Endothelial cell of umbilical vein (primary cell): Measurements from ENCODE around the gene MSANTD7. TPM values are rescaled to one million over a fixed set of nuclear protein-coding genes. Genes with fewer than 3 reads are reported as not detected.

ENCODE experiments used
- BruUV-seq: library from RNA; stranded (reverse); fragments of 400-500 nt; replicated peaks from 2 replicates; lab custom pipeline; 2021; lab: Mats Ljungman, UMichigan
- CTCF ChIA-PET: fragments of 300-600, 350-600 bp; sonication (Branson Sonifier 250); formaldehyde crosslinking; loops from one replicate; lab custom pipeline; 2021; ENCODE audit warnings: antibody characterized with exemption, inconsistent platforms; lab: Charles Lee
- POLR2A ChIA-PET: fragments of 300-600, 350-600 bp; sonication (Branson Sonifier 250); formaldehyde crosslinking; loops from one replicate; lab custom pipeline; 2021; ENCODE audit warnings: antibody characterized with exemption, inconsistent platforms; lab: Charles Lee
- DNase-seq: peaks from one replicate; pipeline ENCODE4 v3.0.0-alpha.2; 2011; ENCODE audit warnings: low read depth, low spot score
- FAIRE-seq: peaks from 2 replicates; lab custom pipeline; 2011; peaks lifted over from hg19 to GRCh38; lab: Jason Lieb, UNC
- H2AFZ ChIP-seq: 2 replicates; pipeline ENCODE4 v1.6.0; 2012; ENCODE audit warnings: low read depth, low read length, control low read depth, inconsistent platforms
- H3K27ac ChIP-seq: 2 replicates; pipeline ENCODE4 v1.5.1; 2011; ENCODE audit warnings: low read depth, mild to moderate bottlenecking, control low read depth, low read length, moderate library complexity; ENCODE audit not compliant: insufficient read depth
- H3K27me3 ChIP-seq, 2 experiments: 2 replicates each; pipeline versions ENCODE4 v1.6.0 to v1.6.1; 2011; ENCODE audit warnings: low read length in 2 of 2, mixed read lengths in 1 of 2; ENCODE audit not compliant: control insufficient read depth in 2 of 2, insufficient read depth in 2 of 2
- H3K36me3 ChIP-seq, 2 experiments: 2 replicates in 1 of 2; 3 replicates in 1 of 2; pipeline ENCODE4 v1.5.1; 2011; ENCODE audit warnings: low read length in 2 of 2, mild to moderate bottlenecking in 1 of 2, moderate library complexity in 1 of 2; ENCODE audit not compliant: control insufficient read depth in 2 of 2, insufficient read depth in 2 of 2; ENCODE audit errors: extremely low read depth in 1 of 2
- H3K4me1 ChIP-seq: 3 replicates; pipeline ENCODE4 v1.5.1; 2011; ENCODE audit warnings: mild to moderate bottlenecking, low read length; ENCODE audit not compliant: control insufficient read depth, insufficient read depth; ENCODE audit errors: extremely low read depth
- H3K4me2 ChIP-seq: 2 replicates; pipeline ENCODE4 v1.6.1; 2011; ENCODE audit warnings: low read length, control low read depth, mixed read lengths; ENCODE audit not compliant: insufficient read depth
- H3K4me3 ChIP-seq, 3 experiments: fragments of 200-600 bp in 1 of 3; sonication (generic), shearing (Covaris generic) in 1 of 3; replicated peaks in 1 of 3; 2 replicates each; pipeline ENCODE4 v1.5.1; 2011 to 2016; ENCODE audit warnings: control low read depth in 3 of 3, low read length in 3 of 3, mild to moderate bottlenecking in 2 of 3, inconsistent platforms in 1 of 3, low read depth in 1 of 3, moderate library complexity in 1 of 3; ENCODE audit not compliant: insufficient read depth in 1 of 3
- H3K79me2 ChIP-seq: 2 replicates; pipeline ENCODE4 v1.6.0; 2012; ENCODE audit warnings: low read length, inconsistent platforms; ENCODE audit not compliant: control insufficient read depth, insufficient read depth
- H3K9ac ChIP-seq: replicated peaks from 2 replicates; pipeline ENCODE3; 2011; ENCODE audit warnings: low read length, control low read depth; ENCODE audit not compliant: insufficient read depth; ENCODE audit errors: extremely low read depth
- H3K9me1 ChIP-seq: replicated peaks from 3 replicates; pipeline ENCODE4 v1.6.0; 2011; ENCODE audit warnings: mild to moderate bottlenecking, low read length; ENCODE audit not compliant: control insufficient read depth, insufficient read depth; ENCODE audit errors: extremely low read depth
- H3K9me3 ChIP-seq: replicated peaks from 2 replicates; pipeline ENCODE4 v1.5.1; 2012; ENCODE audit warnings: low read length, inconsistent platforms; ENCODE audit not compliant: control insufficient read depth, insufficient read depth
- H4K20me1 ChIP-seq: replicated peaks from 2 replicates; pipeline ENCODE3; 2011; ENCODE audit warnings: mild to moderate bottlenecking, low read length; ENCODE audit not compliant: control insufficient read depth, insufficient read depth; ENCODE audit errors: extremely low read depth
- EZH2 ChIP-seq: IDR thresholded peaks from 2 replicates; pipeline ENCODE4 v1.6.1; 2012; ENCODE audit warnings: borderline replicate concordance, low read depth, mild to moderate bottlenecking, moderate library complexity, low read length, inconsistent platforms; ENCODE audit not compliant: severe bottlenecking
- FOS ChIP-seq: IDR thresholded peaks from 2 replicates; pipeline ENCODE4 v1.6.1; 2011; ENCODE audit warnings: mild to moderate bottlenecking, low read length, moderate library complexity, borderline replicate concordance; ENCODE audit not compliant: insufficient read depth
- GATA2 ChIP-seq: IDR thresholded peaks from 2 replicates; pipeline ENCODE4 v1.7.0; 2011; ENCODE audit warnings: low read depth, mild to moderate bottlenecking, moderate library complexity, mixed read lengths, low read length; ENCODE audit not compliant: insufficient read length, insufficient read depth
- JUN ChIP-seq: IDR thresholded peaks from 2 replicates; pipeline ENCODE4 v1.6.1; 2011; ENCODE audit warnings: borderline replicate concordance, low read depth; ENCODE audit not compliant: insufficient read length, insufficient read depth
- MYC ChIP-seq: IDR thresholded peaks from one replicate; pipeline ENCODE4 v1.6.1; 2011; ENCODE audit warnings: mild to moderate bottlenecking, low read depth, low read length
- POLR2A ChIP-seq: IDR thresholded peaks from 2 replicates; pipeline ENCODE4 v1.6.1; 2012; ENCODE audit warnings: low read depth, mild to moderate bottlenecking, control low read depth, low read length
- POLR2AphosphoS5 ChIP-seq: IDR thresholded peaks from 2 replicates; pipeline ENCODE4 v1.6.1; 2012; ENCODE audit warnings: low read depth, mild to moderate bottlenecking, control low read depth, low read length, moderate library complexity; ENCODE audit not compliant: insufficient read depth
- dilution Hi-C: fragments of 300-500 bp; cut with MboI; formaldehyde crosslinking; loops from one replicate; pipeline ENCODE4 v1.15.0; 2019; ENCODE audit warnings: low sequenced_read_pairs; ENCODE audit not compliant: extremely low pct_ligation_motif_present
- intact Hi-C: fragments of 100-400 bp; cut with micrococcal nuclease; formaldehyde crosslinking; loops from one replicate; pipeline ENCODE4 v1.10.0; 2022
- polyA plus RNA-seq, 4 experiments: library from polyadenylated mRNA; depleted of rRNA in 3 of 4; stranded (reverse) in 3 of 4; unstranded in 1 of 4; fragments of >200 nt; gene quantifications; 2 replicates each; pipeline versions ENCODE4 v1.2.1 to v1.2.3, GENCODE V29; 2011 to 2012; ENCODE audit warnings: missing spikeins in 1 of 4
- total RNA-seq: library from RNA; stranded (reverse); gene quantifications from 2 replicates; pipeline ENCODE4 v1.2.3, GENCODE V29; 2021
- TF ChIP-seq, protein P1 (sequence below): IDR thresholded peaks from 2 replicates; pipeline ENCODE4 v1.6.1; 2011; ENCODE audit not compliant: insufficient read depth, insufficient read length
- TF ChIP-seq, protein P2 (sequence below), 2 donors: IDR thresholded peaks; 1 replicate in 1 of 2; 2 replicates in 1 of 2; pipeline ENCODE4 v1.5.1; 2011; ENCODE audit warnings: low read length in 2 of 2, mild to moderate bottlenecking in 2 of 2, moderate library complexity in 2 of 2, control low read depth in 1 of 2, inconsistent platforms in 1 of 2, low read depth in 1 of 2; ENCODE audit not compliant: insufficient read depth in 1 of 2; ENCODE audit errors: extremely low read depth in 1 of 2

The MSANTD7 gene
- total and polyA plus RNA-seq, 2 donors (not counting 3 experiments of a cell fraction or from before 2014, with no cell fraction given): 4.8 to 13.1 TPM

DNA sequence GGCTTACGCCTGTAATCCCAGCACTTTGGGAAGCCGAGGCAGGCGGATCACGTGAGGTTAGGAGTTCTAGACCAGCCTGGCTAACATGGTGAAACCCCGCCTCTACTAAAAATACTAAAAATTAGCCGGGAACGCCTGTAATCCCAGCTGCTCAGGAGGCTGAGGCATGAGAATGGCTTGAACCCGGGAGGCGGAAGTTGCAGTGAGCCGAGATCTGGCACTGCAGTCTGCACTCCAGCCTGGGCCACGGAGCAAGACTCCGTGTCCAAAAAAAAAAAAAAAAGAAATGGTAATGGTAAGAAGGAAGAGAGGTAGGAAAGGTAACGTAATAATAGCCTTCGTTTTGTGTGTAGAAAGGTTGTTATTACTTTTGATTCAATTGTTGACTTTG lies 1.2 kb downstream of the MSANTD7 start:
- Histone ChIP-seq H3K36me3 (peaks cover 12 to 25% of the 10 kb centered on the region in 2 experiments), H3K27me3 (no peaks in the 10 kb centered on the region), H4K20me1 (no peaks in the 10 kb centered on the region), H3K4me2 (peak overlapping the region; percentile 72), H3K4me1 (peaks cover 12% of the 10 kb centered on the region), H2AFZ (peak overlapping the region; percentile 74), H3K9me3 (no peaks in the 10 kb centered on the region), H3K79me2 (peaks cover 27% of the 10 kb centered on the region), H3K9me1 (no peaks in the 10 kb centered on the region), H3K4me3 (peak overlapping the region; percentile 47 to 81 (median 71)), H3K9ac (peak overlapping the region; percentile 88), H3K27ac (peak overlapping the region; percentile 74)
- DNase-seq (no peak), FAIRE-seq (no peak)
- dilution Hi-C loops: no loop called here
- CTCF ChIA-PET: interaction anchor here (0.7 to 3.8 kb wide), 6 partner anchors 12 to 642 kb away, joined by 3 to 23 read pairs (median 12); partner anchors contain the start of gene SUV39H2
- intact Hi-C loops: loop anchor here (2.0 to 5.0 kb wide), 3 partner anchors 116 to 302 kb away; partner anchors contain the start of gene DCLRE1C
- BruUV-seq: no TSS peak
- POLR2A ChIA-PET: interaction anchor here (0.9 kb wide), 1 partner anchor 21 kb away, joined by 3 read pairs; no protein-coding TSS in a partner anchor
- TF ChIP-seq, protein P1, sequence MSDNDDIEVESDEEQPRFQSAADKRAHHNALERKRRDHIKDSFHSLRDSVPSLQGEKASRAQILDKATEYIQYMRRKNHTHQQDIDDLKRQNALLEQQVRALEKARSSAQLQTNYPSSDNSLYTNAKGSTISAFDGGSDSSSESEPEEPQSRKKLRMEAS: no peak
- TF ChIP-seq MYC: no peak
- no peak for TF ChIP-seq JUN
- TF ChIP-seq, protein P2, sequence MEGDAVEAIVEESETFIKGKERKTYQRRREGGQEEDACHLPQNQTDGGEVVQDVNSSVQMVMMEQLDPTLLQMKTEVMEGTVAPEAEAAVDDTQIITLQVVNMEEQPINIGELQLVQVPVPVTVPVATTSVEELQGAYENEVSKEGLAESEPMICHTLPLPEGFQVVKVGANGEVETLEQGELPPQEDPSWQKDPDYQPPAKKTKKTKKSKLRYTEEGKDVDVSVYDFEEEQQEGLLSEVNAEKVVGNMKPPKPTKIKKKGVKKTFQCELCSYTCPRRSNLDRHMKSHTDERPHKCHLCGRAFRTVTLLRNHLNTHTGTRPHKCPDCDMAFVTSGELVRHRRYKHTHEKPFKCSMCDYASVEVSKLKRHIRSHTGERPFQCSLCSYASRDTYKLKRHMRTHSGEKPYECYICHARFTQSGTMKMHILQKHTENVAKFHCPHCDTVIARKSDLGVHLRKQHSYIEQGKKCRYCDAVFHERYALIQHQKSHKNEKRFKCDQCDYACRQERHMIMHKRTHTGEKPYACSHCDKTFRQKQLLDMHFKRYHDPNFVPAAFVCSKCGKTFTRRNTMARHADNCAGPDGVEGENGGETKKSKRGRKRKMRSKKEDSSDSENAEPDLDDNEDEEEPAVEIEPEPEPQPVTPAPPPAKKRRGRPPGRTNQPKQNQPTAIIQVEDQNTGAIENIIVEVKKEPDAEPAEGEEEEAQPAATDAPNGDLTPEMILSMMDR (IDR thresholded peaks at IDR 0.05; ENCODE audit: extremely low read depth in 1 of 2, insufficient read depth in 1 of 2, low read depth in 1 of 2, low read length in 2 of 2): no peak
- TF ChIP-seq POLR2A: no peak
- TF ChIP-seq EZH2: no peak
- no peak for TF ChIP-seq POLR2AphosphoS5
- TF ChIP-seq GATA2: no peak
- TF ChIP-seq FOS: no peak
